Panc1 (cell line): Measurements from ENCODE around the gene DNAH9. TPM values are rescaled to one million over a fixed set of nuclear protein-coding genes. Genes with fewer than 3 reads are reported as not detected.

ENCODE experiments used
- ATAC-seq: fragments of 200-7000 bp; cut with Tn5 transposase; 2 replicates; pipeline ENCODE4 v1.9.1; 2020; ENCODE audit warnings: mild to moderate bottlenecking, moderate library complexity
- BruUV-seq: library from RNA; stranded (reverse); fragments of 400-500 nt; replicated peaks from 2 replicates; lab custom pipeline; 2021; lab: Mats Ljungman, UMichigan
- CTCF ChIA-PET: fragments of 300-600 bp; sonication (Branson Sonifier 250); formaldehyde crosslinking; loops from one replicate; lab custom pipeline; 2022; ENCODE audit warnings: antibody characterized with exemption; lab: Charles Lee
- POLR2A ChIA-PET: fragments of 300-600 bp; sonication (Branson Sonifier 250); formaldehyde crosslinking; loops from one replicate; lab custom pipeline; 2022; ENCODE audit warnings: antibody characterized with exemption; lab: Charles Lee
- DNase-seq: peaks from one replicate; pipeline ENCODE4 v3.0.0-alpha.2; 2010; ENCODE audit warnings: low read depth, low spot score
- H3K27ac ChIP-seq: 2 replicates; pipeline ENCODE4 v1.5.1; 2011; ENCODE audit warnings: mild to moderate bottlenecking, low read length, inconsistent platforms
- H3K27me3 ChIP-seq: fragments of 200-500 bp; sonication (Bioruptor generic); 2 replicates; pipeline ENCODE4 v1.6.0; 2014; ENCODE audit warnings: low read length, inconsistent platforms; ENCODE audit not compliant: control insufficient read depth, insufficient read depth
- H3K36me3 ChIP-seq: fragments of 200-500 bp; sonication (Bioruptor generic); 2 replicates; pipeline ENCODE4 v1.5.1; 2014; ENCODE audit warnings: inconsistent platforms, mild to moderate bottlenecking, low read length, moderate library complexity; ENCODE audit not compliant: control insufficient read depth, insufficient read depth
- H3K4me1 ChIP-seq: 2 replicates; pipeline ENCODE4 v1.5.1; 2011; ENCODE audit warnings: inconsistent platforms, mild to moderate bottlenecking, low read length, moderate library complexity; ENCODE audit not compliant: control insufficient read depth, insufficient read depth
- H3K4me3 ChIP-seq, 2 experiments: 2 replicates each; pipeline ENCODE4 v1.5.1; 2011 to 2012; ENCODE audit warnings: low read depth in 2 of 2, low read length in 2 of 2, mild to moderate bottlenecking in 2 of 2, inconsistent platforms in 1 of 2, moderate library complexity in 1 of 2
- H3K9me3 ChIP-seq: fragments of 200-500 bp; sonication (Bioruptor generic); 2 replicates; pipeline ENCODE4 v1.5.1; 2014; ENCODE audit warnings: low read depth, mild to moderate bottlenecking, inconsistent platforms, low read length, moderate library complexity; ENCODE audit not compliant: control insufficient read depth, insufficient read depth
- POLR2AphosphoS5 ChIP-seq: IDR thresholded peaks from 2 replicates; pipeline ENCODE4 v1.6.1; 2012; ENCODE audit warnings: mild to moderate bottlenecking, low read depth, low read length, moderate library complexity
- SIN3A ChIP-seq: IDR thresholded peaks from 2 replicates; pipeline ENCODE4 v1.6.1; 2012; ENCODE audit warnings: low read depth, mild to moderate bottlenecking, low read length, moderate library complexity, borderline replicate concordance; ENCODE audit not compliant: insufficient read depth
- TCF7L2 ChIP-seq: IDR thresholded peaks from 2 replicates; pipeline ENCODE4 v1.6.1; 2011; ENCODE audit warnings: mild to moderate bottlenecking, low read depth, low read length, inconsistent platforms
- in situ Hi-C: cut with HindIII; loops from 2 replicates; pipeline ENCODE4 v1.10.0; 2016; ENCODE audit warnings: low sequenced_read_pairs, low pct_unique_long_range_greater_than_20kb
- intact Hi-C: fragments of 100-400 bp; cut with micrococcal nuclease; formaldehyde crosslinking; loops from one replicate; pipeline ENCODE4 v1.10.0; 2022; ENCODE audit not compliant: unreplicated experiment
- total RNA-seq: library from RNA; stranded (reverse); gene quantifications from one replicate; pipeline ENCODE4 v1.2.1, GENCODE V29; 2021; ENCODE audit not compliant: unreplicated experiment
- TF ChIP-seq, protein P1 (sequence below): fragments of 450-650 bp; IDR thresholded peaks from 2 replicates; pipeline ENCODE4 v1.5.1; 2017; ENCODE audit warnings: mild to moderate bottlenecking
- TF ChIP-seq, protein P2 (sequence below), 2 experiments: IDR thresholded peaks; 2 replicates each; pipeline ENCODE4 v1.6.1; 2011 to 2012; ENCODE audit warnings: low read depth in 2 of 2, control low read depth in 1 of 2, low read length in 1 of 2, mild to moderate bottlenecking in 1 of 2, moderate library complexity in 1 of 2; ENCODE audit not compliant: insufficient read depth in 1 of 2

DNAH9 gene
- total RNA-seq, 1 experiment from 2014 or later: not detected

DNA sequence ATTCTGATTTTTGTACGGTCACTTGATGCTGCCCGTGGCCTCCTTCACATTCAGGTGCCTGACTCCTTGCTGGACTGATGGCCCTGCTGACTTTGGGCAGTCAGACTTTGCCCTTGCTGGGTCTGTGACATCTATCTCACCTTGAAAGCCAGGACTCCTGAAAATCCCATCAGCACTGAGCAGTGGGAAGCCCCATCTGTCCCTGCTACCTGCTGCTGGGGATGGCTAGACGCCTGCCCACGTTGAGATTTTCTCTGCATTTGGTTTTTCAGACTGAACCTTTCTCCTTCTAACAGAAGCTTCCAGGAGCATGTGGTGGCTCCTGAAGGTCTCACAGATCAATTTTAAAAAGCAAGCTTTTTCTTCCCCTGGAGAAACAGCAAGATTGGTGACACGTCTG is 409.2 kb downstream of the DNAH9 start:
- no peak overlapping the region for H3K27ac ChIP-seq
- no TSS peak for BruUV-seq
- no peaks in the 10 kb centered on the region for H3K9me3 ChIP-seq
- no peak for TF ChIP-seq TCF7L2
- TF ChIP-seq, protein P1, sequence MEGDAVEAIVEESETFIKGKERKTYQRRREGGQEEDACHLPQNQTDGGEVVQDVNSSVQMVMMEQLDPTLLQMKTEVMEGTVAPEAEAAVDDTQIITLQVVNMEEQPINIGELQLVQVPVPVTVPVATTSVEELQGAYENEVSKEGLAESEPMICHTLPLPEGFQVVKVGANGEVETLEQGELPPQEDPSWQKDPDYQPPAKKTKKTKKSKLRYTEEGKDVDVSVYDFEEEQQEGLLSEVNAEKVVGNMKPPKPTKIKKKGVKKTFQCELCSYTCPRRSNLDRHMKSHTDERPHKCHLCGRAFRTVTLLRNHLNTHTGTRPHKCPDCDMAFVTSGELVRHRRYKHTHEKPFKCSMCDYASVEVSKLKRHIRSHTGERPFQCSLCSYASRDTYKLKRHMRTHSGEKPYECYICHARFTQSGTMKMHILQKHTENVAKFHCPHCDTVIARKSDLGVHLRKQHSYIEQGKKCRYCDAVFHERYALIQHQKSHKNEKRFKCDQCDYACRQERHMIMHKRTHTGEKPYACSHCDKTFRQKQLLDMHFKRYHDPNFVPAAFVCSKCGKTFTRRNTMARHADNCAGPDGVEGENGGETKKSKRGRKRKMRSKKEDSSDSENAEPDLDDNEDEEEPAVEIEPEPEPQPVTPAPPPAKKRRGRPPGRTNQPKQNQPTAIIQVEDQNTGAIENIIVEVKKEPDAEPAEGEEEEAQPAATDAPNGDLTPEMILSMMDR: no peak
- TF ChIP-seq, protein P2, sequence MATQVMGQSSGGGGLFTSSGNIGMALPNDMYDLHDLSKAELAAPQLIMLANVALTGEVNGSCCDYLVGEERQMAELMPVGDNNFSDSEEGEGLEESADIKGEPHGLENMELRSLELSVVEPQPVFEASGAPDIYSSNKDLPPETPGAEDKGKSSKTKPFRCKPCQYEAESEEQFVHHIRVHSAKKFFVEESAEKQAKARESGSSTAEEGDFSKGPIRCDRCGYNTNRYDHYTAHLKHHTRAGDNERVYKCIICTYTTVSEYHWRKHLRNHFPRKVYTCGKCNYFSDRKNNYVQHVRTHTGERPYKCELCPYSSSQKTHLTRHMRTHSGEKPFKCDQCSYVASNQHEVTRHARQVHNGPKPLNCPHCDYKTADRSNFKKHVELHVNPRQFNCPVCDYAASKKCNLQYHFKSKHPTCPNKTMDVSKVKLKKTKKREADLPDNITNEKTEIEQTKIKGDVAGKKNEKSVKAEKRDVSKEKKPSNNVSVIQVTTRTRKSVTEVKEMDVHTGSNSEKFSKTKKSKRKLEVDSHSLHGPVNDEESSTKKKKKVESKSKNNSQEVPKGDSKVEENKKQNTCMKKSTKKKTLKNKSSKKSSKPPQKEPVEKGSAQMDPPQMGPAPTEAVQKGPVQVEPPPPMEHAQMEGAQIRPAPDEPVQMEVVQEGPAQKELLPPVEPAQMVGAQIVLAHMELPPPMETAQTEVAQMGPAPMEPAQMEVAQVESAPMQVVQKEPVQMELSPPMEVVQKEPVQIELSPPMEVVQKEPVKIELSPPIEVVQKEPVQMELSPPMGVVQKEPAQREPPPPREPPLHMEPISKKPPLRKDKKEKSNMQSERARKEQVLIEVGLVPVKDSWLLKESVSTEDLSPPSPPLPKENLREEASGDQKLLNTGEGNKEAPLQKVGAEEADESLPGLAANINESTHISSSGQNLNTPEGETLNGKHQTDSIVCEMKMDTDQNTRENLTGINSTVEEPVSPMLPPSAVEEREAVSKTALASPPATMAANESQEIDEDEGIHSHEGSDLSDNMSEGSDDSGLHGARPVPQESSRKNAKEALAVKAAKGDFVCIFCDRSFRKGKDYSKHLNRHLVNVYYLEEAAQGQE (IDR thresholded peaks at IDR 0.05; ENCODE audit: insufficient read depth in 1 of 2, low read depth in 2 of 2, low read length in 1 of 2): no peak
- TF ChIP-seq POLR2AphosphoS5: no peak
- no peak for TF ChIP-seq SIN3A
- in situ Hi-C loops (no loop called here), intact Hi-C loops (no loop called here)
- no peak overlapping the region for H3K4me3 ChIP-seq
- ATAC-seq (no peak), DNase-seq (no peak)
- no peaks in the 10 kb centered on the region for H3K36me3 ChIP-seq
- ChIA-PET POLR2A (no interaction called here), CTCF (no interaction called here)
- no peaks in the 10 kb centered on the region for H3K4me1 ChIP-seq
- no peaks in the 10 kb centered on the region for H3K27me3 ChIP-seq
